ENCODE data around the gene CLMP.

DNA sequence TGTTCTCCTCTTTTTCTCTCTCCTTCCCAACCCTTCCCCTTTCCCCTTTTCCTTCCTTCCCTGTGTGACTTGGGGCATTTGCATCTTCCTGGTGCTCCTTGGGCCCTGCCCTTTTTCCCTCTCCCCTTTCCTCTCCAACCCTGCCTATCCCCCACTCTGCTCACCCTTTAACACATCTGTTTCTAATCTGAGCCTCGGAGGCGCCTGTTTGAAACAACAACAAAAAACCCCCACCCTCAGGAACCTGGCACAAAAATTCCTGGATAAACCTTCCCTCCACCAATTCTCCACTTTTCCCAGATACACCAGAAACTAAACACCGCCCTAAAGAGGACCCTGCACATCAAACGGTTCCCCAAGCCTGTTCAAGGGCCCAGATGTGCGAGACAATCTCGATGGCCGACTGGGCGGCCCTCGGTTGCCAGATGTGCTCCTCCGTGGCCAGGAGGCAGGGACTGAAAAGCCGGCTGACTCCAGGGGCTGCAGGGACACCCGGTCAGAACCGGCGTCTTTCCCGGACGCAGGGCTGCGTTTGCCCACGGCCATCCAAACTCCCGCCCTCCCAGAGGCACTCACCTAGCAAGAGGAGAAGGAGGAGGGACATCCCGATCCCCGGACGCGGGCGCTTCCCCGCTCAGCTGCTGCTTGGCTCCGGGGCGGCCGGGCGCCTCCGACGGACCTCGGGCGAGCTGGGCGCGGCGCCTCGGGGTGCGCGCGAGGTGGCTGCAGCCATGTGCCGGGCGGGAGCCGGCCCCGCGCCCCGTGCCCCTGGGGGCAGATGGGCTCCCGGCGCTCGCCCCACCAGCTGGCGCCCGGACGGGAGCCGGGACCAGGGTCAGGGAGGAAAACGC, 486 bp downstream of the CLMP start:
- TF ChIP-seq, protein P1, sequence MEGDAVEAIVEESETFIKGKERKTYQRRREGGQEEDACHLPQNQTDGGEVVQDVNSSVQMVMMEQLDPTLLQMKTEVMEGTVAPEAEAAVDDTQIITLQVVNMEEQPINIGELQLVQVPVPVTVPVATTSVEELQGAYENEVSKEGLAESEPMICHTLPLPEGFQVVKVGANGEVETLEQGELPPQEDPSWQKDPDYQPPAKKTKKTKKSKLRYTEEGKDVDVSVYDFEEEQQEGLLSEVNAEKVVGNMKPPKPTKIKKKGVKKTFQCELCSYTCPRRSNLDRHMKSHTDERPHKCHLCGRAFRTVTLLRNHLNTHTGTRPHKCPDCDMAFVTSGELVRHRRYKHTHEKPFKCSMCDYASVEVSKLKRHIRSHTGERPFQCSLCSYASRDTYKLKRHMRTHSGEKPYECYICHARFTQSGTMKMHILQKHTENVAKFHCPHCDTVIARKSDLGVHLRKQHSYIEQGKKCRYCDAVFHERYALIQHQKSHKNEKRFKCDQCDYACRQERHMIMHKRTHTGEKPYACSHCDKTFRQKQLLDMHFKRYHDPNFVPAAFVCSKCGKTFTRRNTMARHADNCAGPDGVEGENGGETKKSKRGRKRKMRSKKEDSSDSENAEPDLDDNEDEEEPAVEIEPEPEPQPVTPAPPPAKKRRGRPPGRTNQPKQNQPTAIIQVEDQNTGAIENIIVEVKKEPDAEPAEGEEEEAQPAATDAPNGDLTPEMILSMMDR (IDR thresholded peaks at IDR 0.05; ENCODE audit: extremely low read depth in 1 of 2, insufficient read depth in 1 of 2, low read depth in 1 of 2, low read length in 2 of 2) = no peak
- peak; percentile 47 for TF ChIP-seq EZH2 (IDR thresholded peaks at IDR 0.05; ENCODE audit: borderline replicate concordance, low read depth, low read length, severe bottlenecking)
- TF ChIP-seq POLR2AphosphoS5 (IDR thresholded peaks at IDR 0.05; ENCODE audit: insufficient read depth, low read depth, low read length) = no peak
- no peak for TF ChIP-seq POLR2A (IDR thresholded peaks at IDR 0.05; ENCODE audit: low read depth, low read length)
- TF ChIP-seq FOS (IDR thresholded peaks at IDR 0.05; ENCODE audit: borderline replicate concordance, insufficient read depth, low read length) = no peak
- TF ChIP-seq JUN (IDR thresholded peaks at IDR 0.05; ENCODE audit: borderline replicate concordance, insufficient read depth, insufficient read length, low read depth) = no peak
- no peak for TF ChIP-seq GATA2 (IDR thresholded peaks at IDR 0.05; ENCODE audit: insufficient read depth, insufficient read length, low read depth, low read length)
- TF ChIP-seq, protein P2, sequence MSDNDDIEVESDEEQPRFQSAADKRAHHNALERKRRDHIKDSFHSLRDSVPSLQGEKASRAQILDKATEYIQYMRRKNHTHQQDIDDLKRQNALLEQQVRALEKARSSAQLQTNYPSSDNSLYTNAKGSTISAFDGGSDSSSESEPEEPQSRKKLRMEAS (IDR thresholded peaks at IDR 0.05; ENCODE audit: insufficient read depth, insufficient read length) = no peak
- TF ChIP-seq MYC (IDR thresholded peaks at IDR 0.05; ENCODE audit: low read depth, low read length) = no peak
